NCI-H146 treated with DMSO at 0.1 percent for 48 hours (cell line): ENCODE results near the gene AHCYL1.
A peak's percentile ranks its signal among the peaks of the same experiment; 100 is the strongest.
"Not testable (repeated sequence)": the region's sequence is repeated elsewhere in the genome, so short reads cannot be mapped to it uniquely, and the experiment has no call there.

Experiments used
- DNase-seq: peaks from one replicate; lab custom pipeline; 2025; ENCODE audit not compliant: unreplicated experiment; lab: John Stamatoyannopoulos, UW

AHCYL1 gene

GRCh38 chr1:109984456-109985246, at the start of gene AHCYL1:
TSS of gene AHCYL1 (plus strand) at chr1:109984765. CDS start at chr1:109985053, 288 bp downstream.
- peak; percentile 95 for DNase-seq

GRCh38 chr1:109935451-109935900, 49.1 kb upstream of the AHCYL1 start:
- DNase-seq: peak; percentile 62

- no peak for DNase-seq
Observed at GRCh38 chr1:109937738-109938137, 46.8 kb upstream of the AHCYL1 start.

DNA sequence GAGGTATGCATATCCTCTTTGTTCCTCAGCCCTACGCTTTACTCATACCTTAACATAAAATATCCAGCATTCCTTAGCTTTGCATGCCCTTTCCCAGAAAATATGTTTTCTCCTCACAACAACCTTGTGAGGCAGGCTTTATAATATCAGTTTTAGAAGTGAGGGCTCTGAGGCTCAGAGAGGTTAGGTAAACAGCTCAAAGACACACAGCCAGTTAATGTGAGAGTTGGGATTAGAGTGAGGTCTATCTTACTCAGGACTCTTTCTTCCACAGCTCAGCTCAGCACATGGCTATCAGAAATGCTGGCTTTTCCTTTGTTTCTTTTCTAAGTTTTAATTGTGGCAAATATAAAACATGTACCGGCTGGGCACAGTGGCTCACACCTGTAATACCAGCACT, 46.0 kb upstream of the AHCYL1 start:
- DNase-seq: no peak

DNA sequence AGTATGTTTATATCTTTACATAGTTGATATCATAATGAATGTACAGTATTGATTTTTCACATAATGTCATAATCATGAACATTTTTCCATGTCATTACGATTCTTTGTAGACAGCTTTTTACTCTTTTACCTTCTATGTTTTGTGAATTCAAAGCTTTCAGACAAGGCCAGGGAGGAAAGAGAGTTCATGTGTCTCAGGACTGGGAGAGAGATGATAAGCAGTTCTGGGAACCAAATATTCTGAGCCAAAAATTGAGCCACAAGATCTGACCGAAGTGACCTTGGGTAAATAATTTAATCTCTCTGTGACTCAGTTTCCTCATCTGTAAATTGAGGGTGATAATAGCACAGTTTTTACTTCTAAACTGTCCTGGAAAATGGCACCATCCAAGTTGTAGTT, 42.1 kb upstream of the AHCYL1 start:
- no peak for DNase-seq

DNA sequence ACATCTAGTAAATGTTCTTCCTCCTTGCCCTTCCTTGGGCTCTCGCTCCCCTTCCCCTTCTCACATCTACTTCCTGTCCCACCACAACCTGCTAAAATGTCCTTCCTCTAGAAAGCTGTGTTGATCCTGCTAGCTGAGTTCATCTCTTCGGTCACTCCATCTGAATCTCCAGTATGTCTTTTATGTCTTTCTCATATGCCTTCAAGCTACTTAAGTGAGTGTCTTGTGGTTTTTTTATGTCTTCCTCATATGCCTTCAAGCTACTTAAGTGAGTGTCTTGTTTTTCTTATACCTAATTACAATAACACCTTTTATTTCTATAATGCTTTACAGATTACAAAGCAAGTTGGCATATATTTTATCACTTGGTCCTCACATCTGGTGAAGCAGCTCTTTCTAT, 40.0 kb upstream of the AHCYL1 start:
- DNase-seq: no peak

DNA sequence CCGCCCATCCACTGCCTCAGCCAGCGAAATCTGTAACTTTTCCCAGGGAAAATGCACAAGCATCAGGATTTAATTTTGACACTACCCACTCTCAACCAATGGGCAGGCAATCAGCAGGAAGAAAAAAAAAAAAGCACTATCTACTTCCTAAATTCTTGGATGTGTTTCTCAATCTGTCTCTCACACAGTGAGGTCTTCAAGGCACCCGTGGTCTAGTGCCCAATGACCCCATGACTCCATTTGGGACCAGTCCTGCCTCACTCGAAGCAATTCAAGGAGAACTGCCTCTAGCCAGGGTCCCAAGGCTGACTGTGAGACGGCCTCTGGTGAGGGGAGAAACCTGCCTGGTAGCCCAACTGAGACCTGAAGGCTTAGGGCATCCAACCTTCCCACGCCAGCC, 38.1 kb upstream of the AHCYL1 start:
- DNase-seq: no peak

GRCh38 chr1:109947582-109948284, 36.8 kb upstream of the AHCYL1 start:
- no peak for DNase-seq

DNA sequence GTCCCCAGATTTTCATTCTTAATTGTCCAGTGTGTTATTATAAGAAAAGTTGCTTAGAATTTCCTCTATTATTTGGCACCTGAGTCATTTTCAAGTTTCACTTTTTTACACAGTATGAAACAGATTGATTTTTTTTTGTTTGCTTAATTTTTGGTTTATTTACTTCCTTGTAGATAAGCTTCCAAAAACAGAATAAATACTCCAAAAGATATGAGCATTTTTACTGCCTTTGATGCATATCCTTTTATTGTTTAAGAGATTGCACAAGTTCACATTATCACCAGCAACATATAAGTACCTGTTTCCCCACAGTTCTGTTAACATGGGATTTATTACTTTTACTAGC, 36.3 kb upstream of the AHCYL1 start:
- no peak for DNase-seq

GRCh38 chr1:109950038-109950437, 34.5 kb upstream of the AHCYL1 start:
- no peak for DNase-seq

DNA sequence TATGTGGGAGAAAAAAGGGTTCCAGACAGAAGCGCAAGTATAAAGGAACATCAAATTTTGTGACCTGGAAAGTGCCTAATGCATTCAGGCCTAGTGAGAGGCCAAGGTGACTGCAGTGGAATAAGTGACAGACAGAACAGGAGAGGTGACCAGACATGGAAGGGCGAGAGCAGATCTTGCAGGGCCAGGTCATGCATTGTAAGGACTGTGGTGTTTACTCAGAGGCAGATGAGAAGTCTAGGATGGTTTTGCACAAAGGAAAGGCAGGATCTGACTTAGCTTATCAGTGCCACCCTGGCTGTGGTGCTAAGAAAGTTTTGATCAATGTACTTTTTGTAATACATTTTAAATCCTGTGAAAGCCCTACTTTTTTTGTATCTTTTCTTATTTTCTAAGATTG, 34.1 kb upstream of the AHCYL1 start:
- DNase-seq: no peak

DNA sequence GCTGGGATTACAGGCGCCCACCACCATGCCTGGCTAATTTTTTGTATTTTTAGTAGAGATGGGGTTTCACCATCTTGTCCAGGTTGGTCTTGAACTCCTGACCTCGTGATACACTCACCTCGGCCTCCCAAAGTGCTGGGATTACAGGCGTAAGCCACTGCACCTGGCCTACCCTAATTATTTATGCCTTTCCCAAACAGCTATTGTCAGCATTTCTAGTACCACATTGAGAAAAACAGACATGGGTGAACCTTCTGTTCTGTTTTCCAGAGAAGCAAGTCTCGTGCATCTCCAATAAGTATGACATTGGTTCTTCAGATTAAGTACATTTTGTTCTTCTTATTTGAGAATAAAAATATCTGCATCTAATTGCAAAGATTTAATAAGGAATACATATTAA, 33.1 kb upstream of the AHCYL1 start:
- DNase-seq: not testable (repeated sequence)

- DNase-seq: no peak
Observed at GRCh38 chr1:109954041-109954512, 30.5 kb upstream of the AHCYL1 start.

DNA sequence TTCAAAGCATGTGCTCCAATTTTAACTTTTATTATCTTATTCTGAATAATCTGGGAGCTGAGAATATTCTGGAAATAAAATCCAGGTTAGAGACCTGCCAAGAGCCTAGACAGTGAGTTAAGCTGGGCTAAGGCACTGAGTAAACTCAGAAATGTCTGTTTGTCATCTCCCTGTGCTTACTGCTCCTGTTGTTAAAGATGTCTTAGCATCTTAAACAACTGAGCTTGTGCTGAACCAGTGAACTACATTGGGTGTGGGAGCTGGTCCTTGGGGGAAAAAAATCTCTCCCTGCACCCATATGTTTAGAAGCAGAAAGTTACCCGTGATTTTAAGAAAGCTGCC, 25.0 kb upstream of the AHCYL1 start:
- no peak for DNase-seq

DNA sequence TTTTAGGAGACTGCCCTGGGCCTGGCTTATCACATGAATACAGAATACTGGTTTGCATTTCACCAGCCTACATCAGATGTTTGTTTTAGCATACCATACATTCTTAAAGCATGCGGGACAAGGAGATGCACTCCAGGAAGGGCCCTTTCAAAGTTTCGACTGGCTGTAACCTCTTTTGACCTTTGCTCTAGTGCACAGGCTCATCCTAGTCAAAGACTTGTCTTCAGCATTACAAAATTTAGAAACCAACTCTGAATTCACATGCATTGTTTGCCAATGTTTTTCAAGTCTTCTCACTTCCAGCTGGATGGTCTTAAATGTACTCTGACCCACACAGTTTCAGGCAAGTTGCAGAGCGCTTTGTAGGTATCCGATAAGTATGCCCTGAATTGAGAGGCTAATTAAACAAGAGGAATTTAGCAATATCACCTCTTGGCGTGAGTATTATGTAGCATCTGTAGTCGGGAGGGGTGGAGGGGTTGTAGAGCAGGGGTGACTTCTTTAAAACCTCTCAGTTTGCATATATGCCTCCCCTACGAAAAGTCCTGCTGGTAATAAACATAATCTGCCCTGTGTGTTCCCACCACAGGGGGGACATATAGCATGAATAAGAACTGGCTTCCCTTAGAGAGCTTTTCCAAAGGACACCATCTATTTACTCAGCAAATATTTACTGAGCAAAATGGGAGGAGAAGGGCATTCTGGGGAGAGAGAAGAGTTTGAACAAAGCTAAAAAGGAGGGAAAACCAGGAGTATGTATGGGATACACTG, 24.4 kb upstream of the AHCYL1 start:
- DNase-seq: peak; percentile 98

GRCh38 chr1:109960745-109961094, 23.8 kb upstream of the AHCYL1 start:
- DNase-seq: no peak

- DNase-seq: no peak
Observed at GRCh38 chr1:109963864-109964263, 20.7 kb upstream of the AHCYL1 start.

- DNase-seq: no peak
Observed at GRCh38 chr1:109969146-109969829, 15.3 kb upstream of the AHCYL1 start.

GRCh38 chr1:109969907-109970306, 14.7 kb upstream of the AHCYL1 start:
- no peak for DNase-seq

- no peak for DNase-seq
Observed at GRCh38 chr1:109971559-109971958, 13.0 kb upstream of the AHCYL1 start.

GRCh38 chr1:109974191-109974590, 10.4 kb upstream of the AHCYL1 start:
- DNase-seq: no peak
